Measurements from ENCODE around the gene TRAPPC4.

TRAPPC4 gene

DNA sequence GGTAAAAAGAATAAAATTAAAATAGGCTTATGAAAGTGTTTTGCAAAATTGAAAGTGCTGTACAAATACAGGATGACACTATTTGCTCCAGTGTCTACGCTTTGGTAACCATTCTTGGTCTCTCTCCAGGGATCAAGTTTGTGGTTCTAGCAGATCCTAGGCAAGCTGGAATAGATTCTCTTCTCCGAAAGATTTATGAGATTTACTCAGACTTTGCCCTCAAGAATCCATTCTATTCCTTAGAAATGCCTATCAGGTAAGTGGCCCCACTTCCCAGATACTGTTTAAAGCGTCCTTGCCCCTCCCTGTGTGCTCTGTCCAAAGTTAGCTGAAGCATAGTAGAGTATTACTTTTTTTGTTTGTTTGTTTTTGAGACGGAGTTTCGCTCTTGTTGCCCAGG, 3.1 kb downstream of the TRAPPC4 start:
- TF ChIP-seq, protein P1, sequence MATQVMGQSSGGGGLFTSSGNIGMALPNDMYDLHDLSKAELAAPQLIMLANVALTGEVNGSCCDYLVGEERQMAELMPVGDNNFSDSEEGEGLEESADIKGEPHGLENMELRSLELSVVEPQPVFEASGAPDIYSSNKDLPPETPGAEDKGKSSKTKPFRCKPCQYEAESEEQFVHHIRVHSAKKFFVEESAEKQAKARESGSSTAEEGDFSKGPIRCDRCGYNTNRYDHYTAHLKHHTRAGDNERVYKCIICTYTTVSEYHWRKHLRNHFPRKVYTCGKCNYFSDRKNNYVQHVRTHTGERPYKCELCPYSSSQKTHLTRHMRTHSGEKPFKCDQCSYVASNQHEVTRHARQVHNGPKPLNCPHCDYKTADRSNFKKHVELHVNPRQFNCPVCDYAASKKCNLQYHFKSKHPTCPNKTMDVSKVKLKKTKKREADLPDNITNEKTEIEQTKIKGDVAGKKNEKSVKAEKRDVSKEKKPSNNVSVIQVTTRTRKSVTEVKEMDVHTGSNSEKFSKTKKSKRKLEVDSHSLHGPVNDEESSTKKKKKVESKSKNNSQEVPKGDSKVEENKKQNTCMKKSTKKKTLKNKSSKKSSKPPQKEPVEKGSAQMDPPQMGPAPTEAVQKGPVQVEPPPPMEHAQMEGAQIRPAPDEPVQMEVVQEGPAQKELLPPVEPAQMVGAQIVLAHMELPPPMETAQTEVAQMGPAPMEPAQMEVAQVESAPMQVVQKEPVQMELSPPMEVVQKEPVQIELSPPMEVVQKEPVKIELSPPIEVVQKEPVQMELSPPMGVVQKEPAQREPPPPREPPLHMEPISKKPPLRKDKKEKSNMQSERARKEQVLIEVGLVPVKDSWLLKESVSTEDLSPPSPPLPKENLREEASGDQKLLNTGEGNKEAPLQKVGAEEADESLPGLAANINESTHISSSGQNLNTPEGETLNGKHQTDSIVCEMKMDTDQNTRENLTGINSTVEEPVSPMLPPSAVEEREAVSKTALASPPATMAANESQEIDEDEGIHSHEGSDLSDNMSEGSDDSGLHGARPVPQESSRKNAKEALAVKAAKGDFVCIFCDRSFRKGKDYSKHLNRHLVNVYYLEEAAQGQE (IDR thresholded peaks at IDR 0.05; ENCODE audit: insufficient read depth in 1 of 2, low read depth in 2 of 2, low read length in 2 of 2) = no peak
- TF ChIP-seq SIN3A (IDR thresholded peaks at IDR 0.05; ENCODE audit: borderline replicate concordance, insufficient read depth, low read length) = no peak

GRCh38 chr11:119023741-119024140, 5.2 kb downstream of the TRAPPC4 start:
- TF ChIP-seq TAF1 (IDR thresholded peaks at IDR 0.05; ENCODE audit: borderline replicate concordance, insufficient read depth, low read length) (no peak), FOXP2 (optimal IDR thresholded peaks at IDR 0.05; ENCODE audit: borderline replicate concordance, extremely low read depth, extremely low read length, insufficient read depth) (no peak), SIN3A (IDR thresholded peaks at IDR 0.05; ENCODE audit: borderline replicate concordance, insufficient read depth, low read length) (no peak), POLR2AphosphoS5 (IDR thresholded peaks at IDR 0.05; ENCODE audit: low read depth, low read length) (no peak)
- TF ChIP-seq, protein P1 (IDR thresholded peaks at IDR 0.05; ENCODE audit: insufficient read depth in 1 of 2, low read depth in 2 of 2, low read length in 2 of 2) = no peak

- TF ChIP-seq, protein P1 (IDR thresholded peaks at IDR 0.05; ENCODE audit: insufficient read depth in 1 of 2, low read depth in 2 of 2, low read length in 2 of 2) = no peak
- no peak for TF ChIP-seq FOXP2 (optimal IDR thresholded peaks at IDR 0.05; ENCODE audit: borderline replicate concordance, extremely low read depth, extremely low read length, insufficient read depth)
Measured at GRCh38 chr11:119024430-119025098, 6.0 kb downstream of the TRAPPC4 start.

DNA sequence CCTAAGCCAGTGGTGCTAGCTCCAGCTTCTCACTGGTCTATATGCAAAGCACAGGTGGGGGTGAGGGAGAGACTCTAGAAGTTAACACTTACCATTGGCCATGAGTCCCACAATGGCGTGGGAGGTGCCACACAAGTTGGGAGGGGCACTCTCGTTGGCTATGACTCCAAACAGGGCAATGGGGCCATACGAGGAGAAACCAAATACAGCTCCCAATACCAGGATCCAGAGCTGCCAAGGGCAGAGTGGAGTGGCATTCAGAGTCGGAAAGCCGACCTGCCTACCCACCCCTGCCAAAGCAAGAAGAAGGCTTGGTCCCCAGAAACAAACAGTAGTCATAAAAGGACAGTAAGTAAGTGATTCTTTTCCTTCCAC, 6.5 kb downstream of the TRAPPC4 start:
- TF ChIP-seq SIN3A (IDR thresholded peaks at IDR 0.05; ENCODE audit: borderline replicate concordance, insufficient read depth, low read length) = no peak
- no peak for TF ChIP-seq FOXP2 (optimal IDR thresholded peaks at IDR 0.05; ENCODE audit: borderline replicate concordance, extremely low read depth, extremely low read length, insufficient read depth)
- TF ChIP-seq, protein P1 (IDR thresholded peaks at IDR 0.05; ENCODE audit: insufficient read depth in 1 of 2, low read depth in 2 of 2, low read length in 2 of 2) = no peak
- TF ChIP-seq POLR2AphosphoS5 (IDR thresholded peaks at IDR 0.05; ENCODE audit: low read depth, low read length) = no peak
- TF ChIP-seq TAF1 (IDR thresholded peaks at IDR 0.05; ENCODE audit: borderline replicate concordance, insufficient read depth, low read length) = no peak

DNA sequence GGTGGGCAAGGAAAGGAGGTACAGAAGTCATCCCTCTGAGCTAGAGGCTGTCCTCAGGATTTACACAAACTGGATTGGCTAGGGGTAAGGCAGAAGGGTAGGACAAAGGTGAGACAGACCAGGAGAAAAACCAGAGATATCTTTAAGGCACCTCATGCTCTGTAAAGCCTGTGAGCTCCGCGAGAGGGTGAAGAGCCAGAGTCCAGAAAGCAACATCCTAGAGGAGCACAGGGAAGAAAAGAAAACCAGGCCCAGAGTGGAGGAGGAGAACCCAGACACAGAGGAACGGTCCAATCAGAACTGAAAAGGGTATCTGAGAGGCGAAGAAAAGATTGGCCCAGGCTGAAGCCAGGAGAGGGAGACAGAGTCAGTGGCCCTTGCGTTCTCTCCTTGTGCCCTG, 7.0 kb downstream of the TRAPPC4 start:
- TF ChIP-seq POLR2AphosphoS5 (IDR thresholded peaks at IDR 0.05; ENCODE audit: low read depth, low read length) (no peak), SIN3A (IDR thresholded peaks at IDR 0.05; ENCODE audit: borderline replicate concordance, insufficient read depth, low read length) (no peak), TAF1 (IDR thresholded peaks at IDR 0.05; ENCODE audit: borderline replicate concordance, insufficient read depth, low read length) (no peak), FOXP2 (optimal IDR thresholded peaks at IDR 0.05; ENCODE audit: borderline replicate concordance, extremely low read depth, extremely low read length, insufficient read depth) (no peak)
- TF ChIP-seq, protein P1 (IDR thresholded peaks at IDR 0.05; ENCODE audit: insufficient read depth in 1 of 2, low read depth in 2 of 2, low read length in 2 of 2) = no peak

Data from PFSK-1 (cell line).